ENCODE data around the gene KLF13. TPM values are rescaled to one million over a fixed set of nuclear protein-coding genes. Genes with fewer than 3 reads are reported as not detected.

Gene KLF13
- total and polyA plus RNA-seq, 10 of the 15 experiments (the other 5 are each of a cell fraction or from before 2014, with no cell fraction given), result 20.3 to 109 (median 51.4) TPM

GRCh38 chr15:31383139-31383538, 56.5 kb downstream of the KLF13 start (continued):
- no peak for TF ChIP-seq REST (IDR thresholded peaks at IDR 0.05; ENCODE audit: low read depth, low read length)
- no peak for TF ChIP-seq HCFC1 (IDR thresholded peaks at IDR 0.05; ENCODE audit: low read length)
- TF ChIP-seq FOXM1 (IDR thresholded peaks at IDR 0.05; ENCODE audit: low read depth, low read length), result no peak
- no peak for TF ChIP-seq MYB (IDR thresholded peaks at IDR 0.05; ENCODE audit: borderline replicate concordance, low read depth, low read length)
- no peak for TF ChIP-seq ETV6 (conservative IDR thresholded peaks at IDR 0.05 in 1 of 2, IDR thresholded peaks at IDR 0.05 in 1 of 2; ENCODE audit: borderline replicate concordance in 1 of 2, low read depth in 1 of 2)

GRCh38 chr15:31384568-31384967, 57.9 kb downstream of the KLF13 start:
- 70% methylated on average over 4 of the region's 4 CpGs for WGBS (ENCODE audit: insufficient coverage, insufficient replicate concordance, low lambda C conversion rate, missing lambda C conversion rate)
- Histone ChIP-seq H3K27ac (ENCODE audit: control insufficient read depth, insufficient read depth) (no peak overlapping the region), H3K4me2 (ENCODE audit: control insufficient read depth, insufficient read depth) (no peak overlapping the region), H2AFZ (ENCODE audit: control insufficient read depth, low read depth, low read length) (no peak overlapping the region), H3K9me3 (replicated peaks; ENCODE audit: control insufficient read depth, insufficient read depth, low read length) (no peaks in the 10 kb centered on the region), H3K79me2 (ENCODE audit: control insufficient read depth, insufficient read depth, low read length) (no peaks in the 10 kb centered on the region), H3K4me3 (no peak overlapping the region), H3K36me3 (ENCODE audit: control insufficient read depth in 2 of 2, insufficient read depth in 2 of 2, low read length in 1 of 2) (peaks cover 0 to 4% of the 10 kb centered on the region in 2 experiments; a peak in 3 of 4 replicates), H3K9ac (ENCODE audit: control insufficient read depth, insufficient read depth, low read length) (no peak overlapping the region), H3K27me3 (replicated peaks in 1 of 2; ENCODE audit: control insufficient read depth in 2 of 2, insufficient read depth in 2 of 2, low read length in 1 of 2) (no peaks in the 10 kb centered on the region), H3K4me1 (ENCODE audit: control insufficient read depth, insufficient read depth, low read length) (peaks cover 2% of the 10 kb centered on the region; the same call in 1 of the 2 replicates), H4K20me1 (ENCODE audit: control insufficient read depth, insufficient read depth) (no peaks in the 10 kb centered on the region)
- intact Hi-C loops (cut with micrococcal nuclease; ENCODE audit: unreplicated experiment), result no loop called here
- no peak for DNase-seq (ENCODE audit: low read depth, low spot score)
- in situ Hi-C loops (cut with MboI), result no loop called here
- SMC1A ChIA-PET (ENCODE audit: uncharacterized antibody, unreplicated experiment), result interaction anchor here (3.3 kb wide), 1 partner anchor 19 kb away, joined by 12 read pairs; no protein-coding TSS in a partner anchor
- RAD21 ChIA-PET (ENCODE audit: unreplicated experiment), result no interaction called here
- CTCF ChIA-PET, result interaction anchor here (1.2 kb wide), 1 partner anchor 183 kb away, joined by 3 read pairs; no protein-coding TSS in a partner anchor
- no peak for ATAC-seq
- TF ChIP-seq PKNOX1 (IDR thresholded peaks at IDR 0.05) (no peak), ZNF622 (IDR thresholded peaks at IDR 0.05) (no peak), RELA (IDR thresholded peaks at IDR 0.05; ENCODE audit: borderline replicate concordance, partially characterized antibody) (no peak), BACH1 (IDR thresholded peaks at IDR 0.05; ENCODE audit: borderline replicate concordance) (no peak), JUND (IDR thresholded peaks at IDR 0.05; ENCODE audit: low read depth, low read length) (no peak), SMARCA5 (IDR thresholded peaks at IDR 0.05) (no peak)
- POLR2A ChIA-PET, result no interaction called here
- no TSS peak for BruUV-seq (replicated peaks)
- FAIRE-seq, result no peak
